HG03097 (cell line): ENCODE measurements around the gene ETS1.

Source experiments
- ATAC-seq: cut with Tn5 transposase; IDR thresholded peaks from one replicate; pipeline ENCODE4 v1.9.1; 2021; ENCODE audit not compliant: unreplicated experiment, low FRiP score

ETS1 gene

GRCh38 chr11:128522055-128522942 lies 65.1 kb downstream of the ETS1 start:
- peak; percentile 76 for ATAC-seq

- no peak for ATAC-seq
Observed at GRCh38 chr11:128521682-128522054, 65.7 kb downstream of the ETS1 start.

- no peak for ATAC-seq
Observed at GRCh38 chr11:128520888-128521681, 66.3 kb downstream of the ETS1 start.

- no peak for ATAC-seq
Observed at GRCh38 chr11:128520206-128520887, 67.0 kb downstream of the ETS1 start.

- no peak for ATAC-seq
Observed at GRCh38 chr11:128519338-128519737, 68.0 kb downstream of the ETS1 start.

- no peak for ATAC-seq
Observed at GRCh38 chr11:128518493-128519207, 68.7 kb downstream of the ETS1 start.

- ATAC-seq: no peak
Observed at GRCh38 chr11:128517451-128518230, 69.7 kb downstream of the ETS1 start.

- ATAC-seq: no peak
Observed at GRCh38 chr11:128516886-128517285, 70.5 kb downstream of the ETS1 start.

GRCh38 chr11:128515826-128516778 lies 71.3 kb downstream of the ETS1 start:
- no peak for ATAC-seq

- no peak for ATAC-seq
Observed at GRCh38 chr11:128515086-128515485, 72.3 kb downstream of the ETS1 start.

GRCh38 chr11:128513915-128514681 lies 73.3 kb downstream of the ETS1 start:
- ATAC-seq: no peak

- ATAC-seq: no peak
Observed at GRCh38 chr11:128512474-128512996, 74.8 kb downstream of the ETS1 start.

- ATAC-seq: no peak
Observed at GRCh38 chr11:128511712-128512111, 75.6 kb downstream of the ETS1 start.

- no peak for ATAC-seq
Observed at GRCh38 chr11:128509621-128510389, 77.6 kb downstream of the ETS1 start.

GRCh38 chr11:128508770-128509510 lies 78.4 kb downstream of the ETS1 start:
- ATAC-seq: no peak

GRCh38 chr11:128507936-128508335 lies 79.4 kb downstream of the ETS1 start:
- no peak for ATAC-seq
